HCT116 (cell line): ENCODE results near the gene CHTF18.

Experiments
- ATF3 ChIP-seq: IDR thresholded peaks from 2 replicates; pipeline ENCODE4 v1.6.1; 2012
- CEBPB ChIP-seq: IDR thresholded peaks from 2 replicates; pipeline ENCODE4 v1.6.1; 2012; ENCODE audit warnings: low read depth
- EGR1 ChIP-seq: IDR thresholded peaks from 2 replicates; pipeline ENCODE4 v1.6.1; 2012; ENCODE audit warnings: low read depth
- EZH2 ChIP-seq: fragments of 200-600 bp; sonication (generic); IDR thresholded peaks from 2 replicates; pipeline ENCODE4 v1.6.1; 2017; ENCODE audit warnings: antibody characterized with exemption, mixed run types
- POLR2A ChIP-seq: IDR thresholded peaks from 2 replicates; pipeline ENCODE4 v1.7.0; 2011; ENCODE audit warnings: borderline replicate concordance; ENCODE audit not compliant: insufficient read depth, insufficient read length; ENCODE audit errors: extremely low read depth
- POLR2AphosphoS5 ChIP-seq: IDR thresholded peaks from 2 replicates; pipeline ENCODE4 v1.6.1; 2011; ENCODE audit warnings: mild to moderate bottlenecking, low read depth, low read length, moderate library complexity
- RAD21 ChIP-seq: IDR thresholded peaks from 2 replicates; pipeline ENCODE4 v1.6.1; 2012; ENCODE audit warnings: low read depth, mild to moderate bottlenecking
- REST ChIP-seq: IDR thresholded peaks from 2 replicates; pipeline ENCODE4 v1.6.1; 2012; ENCODE audit warnings: low read depth
- SP1 ChIP-seq: IDR thresholded peaks from 2 replicates; pipeline ENCODE4 v1.6.1; 2012; ENCODE audit warnings: low read depth
- TF ChIP-seq, protein P1 (sequence below), 3 experiments: fragments of 200-600 bp in 1 of 3; sonication (generic) in 1 of 3; IDR thresholded peaks in 2 of 3; conservative IDR thresholded peaks in 1 of 3; 2 replicates each; pipeline ENCODE4 v1.5.1; 2012 to 2017; ENCODE audit warnings: low read depth in 2 of 3, low read length in 2 of 3, antibody characterized with exemption in 1 of 3, borderline replicate concordance in 1 of 3, control low read depth in 1 of 3, mild to moderate bottlenecking in 1 of 3, mixed read lengths in 1 of 3, mixed run types in 1 of 3, moderate library complexity in 1 of 3; ENCODE audit not compliant: insufficient read depth in 1 of 3
- TF ChIP-seq, protein P2 (sequence below): IDR thresholded peaks from 2 replicates; pipeline ENCODE4 v1.6.1; 2012

DNA sequence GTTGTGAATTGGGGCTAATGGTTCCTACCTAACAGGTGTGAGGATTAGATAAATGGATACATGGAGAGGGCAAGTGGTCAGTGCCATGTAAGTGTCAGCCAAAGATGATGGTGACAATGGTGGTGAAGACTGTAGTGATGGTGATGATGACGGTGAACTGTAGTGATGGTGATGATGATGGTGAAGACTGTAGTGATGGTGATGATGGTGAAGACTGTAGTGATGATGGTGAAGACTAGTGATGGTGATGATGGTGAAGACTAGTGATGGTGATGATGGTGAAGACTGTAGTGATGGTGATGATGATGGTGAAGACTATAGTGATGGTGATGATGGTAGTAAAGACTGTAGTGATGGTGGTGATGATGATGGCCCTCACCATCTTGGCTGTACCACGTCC lies 30.2 kb downstream of the CHTF18 start:
- TF ChIP-seq, protein P1, sequence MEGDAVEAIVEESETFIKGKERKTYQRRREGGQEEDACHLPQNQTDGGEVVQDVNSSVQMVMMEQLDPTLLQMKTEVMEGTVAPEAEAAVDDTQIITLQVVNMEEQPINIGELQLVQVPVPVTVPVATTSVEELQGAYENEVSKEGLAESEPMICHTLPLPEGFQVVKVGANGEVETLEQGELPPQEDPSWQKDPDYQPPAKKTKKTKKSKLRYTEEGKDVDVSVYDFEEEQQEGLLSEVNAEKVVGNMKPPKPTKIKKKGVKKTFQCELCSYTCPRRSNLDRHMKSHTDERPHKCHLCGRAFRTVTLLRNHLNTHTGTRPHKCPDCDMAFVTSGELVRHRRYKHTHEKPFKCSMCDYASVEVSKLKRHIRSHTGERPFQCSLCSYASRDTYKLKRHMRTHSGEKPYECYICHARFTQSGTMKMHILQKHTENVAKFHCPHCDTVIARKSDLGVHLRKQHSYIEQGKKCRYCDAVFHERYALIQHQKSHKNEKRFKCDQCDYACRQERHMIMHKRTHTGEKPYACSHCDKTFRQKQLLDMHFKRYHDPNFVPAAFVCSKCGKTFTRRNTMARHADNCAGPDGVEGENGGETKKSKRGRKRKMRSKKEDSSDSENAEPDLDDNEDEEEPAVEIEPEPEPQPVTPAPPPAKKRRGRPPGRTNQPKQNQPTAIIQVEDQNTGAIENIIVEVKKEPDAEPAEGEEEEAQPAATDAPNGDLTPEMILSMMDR (IDR thresholded peaks at IDR 0.05 in 2 of 3, conservative IDR thresholded peaks at IDR 0.05 in 1 of 3; ENCODE audit: borderline replicate concordance in 1 of 3, insufficient read depth in 1 of 3, low read depth in 2 of 3, low read length in 2 of 3), result no peak
- TF ChIP-seq RAD21, result no peak
- TF ChIP-seq EZH2, result no peak
- TF ChIP-seq POLR2A, result no peak
- TF ChIP-seq ATF3, result no peak
- no peak for TF ChIP-seq EGR1
- TF ChIP-seq, protein P2, sequence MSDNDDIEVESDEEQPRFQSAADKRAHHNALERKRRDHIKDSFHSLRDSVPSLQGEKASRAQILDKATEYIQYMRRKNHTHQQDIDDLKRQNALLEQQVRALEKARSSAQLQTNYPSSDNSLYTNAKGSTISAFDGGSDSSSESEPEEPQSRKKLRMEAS, result no peak
- TF ChIP-seq SP1, result no peak
- no peak for TF ChIP-seq POLR2AphosphoS5
- no peak for TF ChIP-seq CEBPB
- TF ChIP-seq REST, result no peak
